ENCODE data around the gene DNAH8. TPM values are rescaled to one million over a fixed set of nuclear protein-coding genes. Genes with fewer than 3 reads are reported as not detected.

Gene DNAH8
- polyA plus RNA-seq, 3 donors = not detected

DNA sequence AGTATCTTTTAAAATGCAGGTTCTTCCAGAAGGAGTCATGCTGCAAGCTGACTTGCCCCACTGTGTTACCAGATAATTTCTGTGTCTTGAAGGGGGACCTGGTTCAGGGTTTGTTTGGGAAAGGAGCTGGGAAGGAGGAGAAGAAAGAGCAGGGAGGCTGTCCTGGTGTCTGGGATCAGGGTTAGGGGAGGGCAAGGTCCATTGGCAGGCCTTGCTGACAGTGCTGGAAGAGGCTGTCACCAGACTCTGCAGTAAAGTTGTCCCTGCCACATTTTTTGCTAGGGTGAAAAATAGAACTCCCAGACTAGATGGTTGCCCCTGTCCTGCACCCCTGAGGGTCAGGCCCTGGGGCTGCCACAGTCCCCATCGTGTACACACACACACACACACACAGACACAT, 348.4 kb downstream of the DNAH8 start:
- H3K4me3 ChIP-seq (replicated peaks in 1 of 3; ENCODE audit: low read depth in 2 of 3, low read length in 3 of 3) = no peak overlapping the region
- H3K9me3 ChIP-seq (replicated peaks in 1 of 2; ENCODE audit: control insufficient read depth in 1 of 2, insufficient read depth in 1 of 2, low read length in 2 of 2) = no peaks in the 10 kb centered on the region
- no peak for DNase-seq
- no peaks in the 10 kb centered on the region for H3K4me1 ChIP-seq (ENCODE audit: control insufficient read depth in 1 of 2, insufficient read depth in 2 of 2, low read length in 2 of 2)
- H3K36me3 Mint-ChIP-seq = no peaks in the 10 kb centered on the region
- H4K20me1 ChIP-seq (ENCODE audit: insufficient read depth, low read length) = no peaks in the 10 kb centered on the region
- H3K27me3 Mint-ChIP-seq (ENCODE audit: low read depth in 3 of 3) = peaks cover 11 to 19% (median 15%) of the 10 kb centered on the region in 3 donors
- TF ChIP-seq CTCF (IDR thresholded peaks at IDR 0.05) = no peak
- H3K27ac ChIP-seq (ENCODE audit: low read depth in 1 of 2, low read length in 2 of 2) = no peak overlapping the region
- H3K79me2 ChIP-seq (ENCODE audit: insufficient read depth, low read length) = no peaks in the 10 kb centered on the region
- H3K27me3 ChIP-seq (ENCODE audit: control insufficient read depth in 2 of 2, insufficient read depth in 2 of 2, low read length in 2 of 2) = no peaks in the 10 kb centered on the region
- peaks cover 0 to 3% (median 0%) of the 10 kb centered on the region in 7 donors for H3K9me3 Mint-ChIP-seq
- no peak overlapping the region for H3K4me3 Mint-ChIP-seq
- WGBS (ENCODE audit: insufficient coverage) = 80% methylated on average over 1 of the region's 1 CpG
- no peak overlapping the region for H2AFZ ChIP-seq (ENCODE audit: insufficient read depth, low read depth, low read length, poor library complexity, severe bottlenecking)
- no peaks in the 10 kb centered on the region for H3K36me3 ChIP-seq (replicated peaks in 1 of 2; ENCODE audit: control insufficient read depth in 1 of 2, insufficient read depth in 2 of 2, low read length in 2 of 2)
- no peak overlapping the region for H3K4me2 ChIP-seq (replicated peaks; ENCODE audit: extremely low read depth, low read length, poor library complexity, severe bottlenecking)
- H3K4me1 Mint-ChIP-seq = no peaks in the 10 kb centered on the region
- intact Hi-C loops (cut with micrococcal nuclease) = no loop called here
- no peak overlapping the region for H3K27ac Mint-ChIP-seq
- H3K9ac ChIP-seq (ENCODE audit: insufficient read depth, low read length, poor library complexity, severe bottlenecking) = no peak overlapping the region

- no peak for TF ChIP-seq CTCF (IDR thresholded peaks at IDR 0.05)
- Mint-ChIP-seq H3K9me3 (peaks cover 0 to 3% (median 0%) of the 10 kb centered on the region in 7 donors), H3K27me3 (ENCODE audit: low read depth in 3 of 3) (peaks cover 3 to 15% (median 15%) of the 10 kb centered on the region in 3 donors), H3K4me3 (no peak overlapping the region), H3K36me3 (no peaks in the 10 kb centered on the region), H3K4me1 (no peaks in the 10 kb centered on the region), H3K27ac (no peak overlapping the region)
- H3K4me2 ChIP-seq (replicated peaks; ENCODE audit: extremely low read depth, low read length, poor library complexity, severe bottlenecking) = no peak overlapping the region
- H3K27ac ChIP-seq (ENCODE audit: low read depth in 1 of 2, low read length in 2 of 2) = no peak overlapping the region
- H3K36me3 ChIP-seq (replicated peaks in 1 of 2; ENCODE audit: control insufficient read depth in 1 of 2, insufficient read depth in 2 of 2, low read length in 2 of 2) = no peaks in the 10 kb centered on the region
- H3K9ac ChIP-seq (ENCODE audit: insufficient read depth, low read length, poor library complexity, severe bottlenecking) = no peak overlapping the region
- no peak overlapping the region for H2AFZ ChIP-seq (ENCODE audit: insufficient read depth, low read depth, low read length, poor library complexity, severe bottlenecking)
- no peaks in the 10 kb centered on the region for H3K9me3 ChIP-seq (replicated peaks in 1 of 2; ENCODE audit: control insufficient read depth in 1 of 2, insufficient read depth in 1 of 2, low read length in 2 of 2)
- 100% methylated on average over 8 of the region's 8 CpGs for WGBS (ENCODE audit: insufficient coverage)
- H3K79me2 ChIP-seq (ENCODE audit: insufficient read depth, low read length) = no peaks in the 10 kb centered on the region
- H4K20me1 ChIP-seq (ENCODE audit: insufficient read depth, low read length) = no peaks in the 10 kb centered on the region
- intact Hi-C loops (cut with micrococcal nuclease) = no loop called here
- H3K4me3 ChIP-seq (replicated peaks in 1 of 3; ENCODE audit: low read depth in 2 of 3, low read length in 3 of 3) = no peak overlapping the region
- no peak for DNase-seq
- no peaks in the 10 kb centered on the region for H3K27me3 ChIP-seq (ENCODE audit: control insufficient read depth in 2 of 2, insufficient read depth in 2 of 2, low read length in 2 of 2)
- no peaks in the 10 kb centered on the region for H3K4me1 ChIP-seq (ENCODE audit: control insufficient read depth in 1 of 2, insufficient read depth in 2 of 2, low read length in 2 of 2)
These were observed 350.4 kb downstream of the DNAH8 start for GRCh38 chr6:39065561-39065960.

All from CD14-positive monocyte (primary cell).